ENCODE data around the gene TGFBRAP1.

- TF ChIP-seq GATA2 (IDR thresholded peaks at IDR 0.05; ENCODE audit: low read depth, low read length), result no peak
- no peak for TF ChIP-seq GATA3 (IDR thresholded peaks at IDR 0.05; ENCODE audit: low read depth, low read length)
Measured at GRCh38 chr2:105337122-105338019, 7.8 kb upstream of the TGFBRAP1 start, which contains the start of gene C2orf49.
